Kidney (tissue), 14 donors: Measurements from ENCODE around the gene KIF6. TPM values are rescaled to one million over a fixed set of nuclear protein-coding genes. Genes with fewer than 3 reads are reported as not detected.

ENCODE experiments used
- DNase-seq, 5 donors: peaks; one replicate each; pipeline ENCODE4 v3.0.0-alpha.2; 2013 to 2020
- FAIRE-seq: peaks from 2 replicates; lab custom pipeline; 2012; peaks lifted over from hg19 to GRCh38; lab: Jason Lieb, UNC
- H3K27ac ChIP-seq, 2 donors: one replicate each; pipeline ENCODE4 v1.7.0; 2013; ENCODE audit warnings: low read depth in 2 of 2, low read length in 2 of 2, inconsistent platforms in 1 of 2
- H3K27me3 ChIP-seq: one replicate; pipeline ENCODE4 v1.7.1; 2013; ENCODE audit warnings: low read length, inconsistent platforms; ENCODE audit not compliant: control insufficient read depth, insufficient read depth
- H3K36me3 ChIP-seq, 3 donors: one replicate each; pipeline versions ENCODE4 v1.7.0 to v1.7.1; 2013; ENCODE audit warnings: low read length in 3 of 3, control low read depth in 1 of 3, inconsistent platforms in 1 of 3; ENCODE audit not compliant: insufficient read depth in 3 of 3, control insufficient read depth in 2 of 3
- H3K4me1 ChIP-seq, 3 donors: one replicate each; pipeline versions ENCODE4 v1.7.0 to v1.7.1; 2013; ENCODE audit warnings: low read length in 3 of 3, inconsistent platforms in 1 of 3, low read depth in 1 of 3; ENCODE audit not compliant: control insufficient read depth in 2 of 3, insufficient read depth in 2 of 3
- H3K4me3 ChIP-seq, 3 donors: one replicate each; pipeline versions ENCODE4 v1.7.0 to v1.8.1; 2013; ENCODE audit warnings: low read length in 3 of 3, control low read depth in 1 of 3, inconsistent platforms in 1 of 3
- H3K9ac ChIP-seq, 3 donors: one replicate each; pipeline versions ENCODE4 v1.7.0 to v1.7.1; 2013; ENCODE audit warnings: low read length in 3 of 3, control low read depth in 1 of 3, inconsistent platforms in 1 of 3
- H3K9me3 ChIP-seq, 3 donors: one replicate each; pipeline versions ENCODE4 v1.7.0 to v1.7.1; 2013; ENCODE audit warnings: low read length in 3 of 3, control low read depth in 1 of 3, inconsistent platforms in 1 of 3; ENCODE audit not compliant: control insufficient read depth in 2 of 3, insufficient read depth in 1 of 3
- intact Hi-C: fragments of 100-400 bp; cut with DNase I; formaldehyde crosslinking; loops from one replicate; pipeline ENCODE4 v1.11.1; 2022
- polyA plus RNA-seq: library from polyadenylated mRNA; stranded (reverse); fragments of 350-450 nt; fragmentation: Illumina TruSeq; extraction: RNeasy Lipid Tissue Mini Kit (QIAGEN cat#74804); gene quantifications from one replicate; pipeline ENCODE4 v1.2.3, GENCODE V29; 2014; ENCODE audit warnings: low read depth, low replicate concordance; ENCODE audit not compliant: insufficient read depth
- total RNA-seq: library from RNA; stranded (reverse); fragmentation: NEBNext Ultra II Directional; extraction: Animal tissue kit (Norgen Biotek cat#: 25700); gene quantifications from one replicate; pipeline ENCODE4 v1.2.1, GENCODE V29; 2021
- TF ChIP-seq, protein P1 (sequence below): IDR thresholded peaks from 3 replicates; pipeline ENCODE4 v1.5.1; 2012; ENCODE audit warnings: mild to moderate bottlenecking, moderate library complexity, borderline replicate concordance; ENCODE audit not compliant: insufficient read depth; ENCODE audit errors: extremely low read depth
- donor health status: control.
- donor health status: control.
- donor health status: control.
- donor health status: control.
- donor health status: control.
- donor health status: DM: yes; HTN: yes; CAD: no.
- donor health status: Normal renal cell carcinoma (clear cell type).

The KIF6 gene
- total and polyA plus RNA-seq, 2 donors from 2014 or later, result 1.7 to 2.9 TPM

DNA sequence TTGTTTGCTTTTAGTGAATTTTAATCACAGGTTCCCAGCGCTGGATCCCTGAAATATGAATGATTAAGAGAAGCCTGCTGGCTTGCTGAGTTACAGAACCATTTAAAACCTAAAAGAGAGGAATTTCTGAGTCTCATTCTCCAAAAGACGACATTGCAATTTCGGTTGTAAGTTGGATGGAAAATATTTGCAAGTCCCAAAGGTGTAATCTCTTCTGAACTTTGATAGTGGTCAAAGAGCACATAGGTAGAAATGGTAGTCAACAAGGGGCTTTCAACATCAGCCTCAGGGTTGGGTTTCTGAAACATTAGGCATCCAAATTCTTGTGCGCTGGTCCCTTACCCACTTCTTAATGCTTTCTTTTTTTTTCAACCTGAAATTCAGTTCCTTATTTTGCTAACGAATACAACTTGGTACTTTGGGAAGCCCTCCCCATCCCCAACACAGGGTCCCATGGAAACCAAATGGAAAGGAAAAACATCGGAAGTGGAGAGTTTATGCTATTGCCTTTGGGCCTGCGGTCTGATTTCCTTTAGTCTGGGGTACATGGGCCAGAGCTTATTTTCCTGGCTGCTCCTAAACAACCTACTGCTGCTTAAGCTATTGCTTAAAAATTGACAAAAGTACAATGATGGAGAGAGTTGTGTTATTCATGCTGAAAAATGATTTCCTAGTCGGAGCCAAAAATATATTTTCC lies 285.7 kb downstream of the KIF6 start:
- FAIRE-seq, result no peak
- no peaks in the 10 kb centered on the region for H3K4me1 ChIP-seq
- no peak overlapping the region for H3K4me3 ChIP-seq
- no peak for DNase-seq
- H3K36me3 ChIP-seq, result no peaks in the 10 kb centered on the region
- no peak overlapping the region for H3K9ac ChIP-seq
- TF ChIP-seq, protein P1, sequence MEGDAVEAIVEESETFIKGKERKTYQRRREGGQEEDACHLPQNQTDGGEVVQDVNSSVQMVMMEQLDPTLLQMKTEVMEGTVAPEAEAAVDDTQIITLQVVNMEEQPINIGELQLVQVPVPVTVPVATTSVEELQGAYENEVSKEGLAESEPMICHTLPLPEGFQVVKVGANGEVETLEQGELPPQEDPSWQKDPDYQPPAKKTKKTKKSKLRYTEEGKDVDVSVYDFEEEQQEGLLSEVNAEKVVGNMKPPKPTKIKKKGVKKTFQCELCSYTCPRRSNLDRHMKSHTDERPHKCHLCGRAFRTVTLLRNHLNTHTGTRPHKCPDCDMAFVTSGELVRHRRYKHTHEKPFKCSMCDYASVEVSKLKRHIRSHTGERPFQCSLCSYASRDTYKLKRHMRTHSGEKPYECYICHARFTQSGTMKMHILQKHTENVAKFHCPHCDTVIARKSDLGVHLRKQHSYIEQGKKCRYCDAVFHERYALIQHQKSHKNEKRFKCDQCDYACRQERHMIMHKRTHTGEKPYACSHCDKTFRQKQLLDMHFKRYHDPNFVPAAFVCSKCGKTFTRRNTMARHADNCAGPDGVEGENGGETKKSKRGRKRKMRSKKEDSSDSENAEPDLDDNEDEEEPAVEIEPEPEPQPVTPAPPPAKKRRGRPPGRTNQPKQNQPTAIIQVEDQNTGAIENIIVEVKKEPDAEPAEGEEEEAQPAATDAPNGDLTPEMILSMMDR, result no peak
- H3K27ac ChIP-seq, result no peak overlapping the region
- peaks cover 0 to 5% (median 0%) of the 10 kb centered on the region in 3 donors for H3K9me3 ChIP-seq
- intact Hi-C loops, result no loop called here
- no peaks in the 10 kb centered on the region for H3K27me3 ChIP-seq

DNA sequence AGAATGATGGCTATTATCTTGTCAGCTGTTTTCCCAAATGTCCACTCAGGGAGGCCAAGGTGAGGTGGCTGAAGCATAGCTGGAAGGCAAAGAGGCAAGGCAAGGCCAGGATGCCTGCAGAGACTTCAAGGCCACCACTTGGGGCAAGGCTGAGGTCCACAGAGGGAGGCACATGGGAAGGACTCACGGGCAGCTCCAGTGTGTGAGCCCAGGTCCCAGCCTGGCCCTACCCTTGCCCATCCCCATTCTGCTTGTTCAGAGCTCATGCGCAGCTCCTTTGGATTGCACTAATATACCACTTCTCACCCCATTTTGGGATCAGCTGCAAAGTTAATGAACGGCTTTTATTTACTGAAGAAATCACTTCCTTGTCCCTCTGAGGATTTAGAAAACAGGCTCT lies 291.6 kb downstream of the KIF6 start:
- Histone ChIP-seq H3K4me1 (no peaks in the 10 kb centered on the region), H3K36me3 (no peaks in the 10 kb centered on the region), H3K27ac (no peak overlapping the region), H3K27me3 (no peaks in the 10 kb centered on the region), H3K9me3 (peaks cover 0 to 5% (median 0%) of the 10 kb centered on the region in 3 donors), H3K4me3 (no peak overlapping the region), H3K9ac (no peak overlapping the region)
- FAIRE-seq (no peak), DNase-seq (no peak)
- TF ChIP-seq, protein P1, result no peak
- intact Hi-C loops, result no loop called here

DNA sequence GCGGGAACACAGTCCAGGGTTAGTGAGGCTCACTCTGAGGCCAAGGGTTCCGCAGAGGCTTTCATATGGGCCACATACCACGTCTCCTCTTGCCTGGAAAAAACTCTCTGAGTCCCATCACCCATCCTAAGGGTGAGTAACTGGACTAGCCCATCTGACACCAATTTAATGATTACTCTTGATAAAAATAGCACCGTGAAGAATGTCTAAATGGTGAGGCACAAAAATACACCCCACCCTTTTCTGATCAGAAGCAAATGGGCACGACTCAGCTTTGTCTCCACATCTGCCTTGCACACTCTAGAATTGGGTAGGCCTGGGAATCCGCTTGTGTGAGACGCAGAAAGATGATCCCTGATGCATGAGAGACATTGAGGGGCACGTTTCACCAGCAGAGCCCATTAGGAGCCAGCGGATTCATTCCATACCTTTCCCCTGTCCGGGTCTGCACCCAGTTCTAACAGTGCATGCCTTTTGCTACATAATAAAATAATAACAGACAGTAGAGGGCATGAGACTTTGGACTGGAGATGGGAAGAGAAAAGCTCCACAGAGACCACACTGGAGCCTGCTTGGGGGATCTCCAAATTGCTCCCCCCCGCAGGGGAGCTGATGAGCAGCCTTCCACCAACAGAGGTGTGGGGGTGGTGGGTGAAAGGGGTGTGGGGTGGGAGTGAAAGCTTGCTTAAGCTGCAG lies 292.7 kb downstream of the KIF6 start:
- intact Hi-C loops, result no loop called here
- TF ChIP-seq, protein P1, result no peak
- no peaks in the 10 kb centered on the region for H3K27me3 ChIP-seq
- FAIRE-seq, result no peak
- H3K9me3 ChIP-seq, result peaks cover 0 to 5% (median 0%) of the 10 kb centered on the region in 3 donors
- no peaks in the 10 kb centered on the region for H3K4me1 ChIP-seq
- DNase-seq, result no peak
- no peak overlapping the region for H3K27ac ChIP-seq
- no peaks in the 10 kb centered on the region for H3K36me3 ChIP-seq
- no peak overlapping the region for H3K4me3 ChIP-seq
- no peak overlapping the region for H3K9ac ChIP-seq
